HG02852 (cell line): ENCODE data around the gene IGF2R.
"Not testable (repeated sequence)": the region's sequence is repeated elsewhere in the genome, so short reads cannot be mapped to it uniquely, and the experiment has no call there.

Experiments used
- ATAC-seq: cut with Tn5 transposase; IDR thresholded peaks from one replicate; pipeline ENCODE4 v1.9.1; 2021; ENCODE audit warnings: mild to moderate bottlenecking, moderate library complexity; ENCODE audit not compliant: unreplicated experiment

The IGF2R gene

GRCh38 chr6:160116411-160116810 is 147.5 kb downstream of the IGF2R start:
- ATAC-seq = no peak

- ATAC-seq = no peak
Observed at GRCh38 chr6:160117137-160117536, 148.3 kb downstream of the IGF2R start.

GRCh38 chr6:160118620-160119229 is 149.8 kb downstream of the IGF2R start:
- no peak for ATAC-seq

- no peak for ATAC-seq
Observed at GRCh38 chr6:160120087-160120486, 151.2 kb downstream of the IGF2R start.

GRCh38 chr6:160121558-160121957 is 152.7 kb downstream of the IGF2R start, which contains the start of gene SLC22A1:
Gene SLC22A1 (plus strand): TSS chr6:160121815. CDS start chr6:160121936, 121 bp downstream.
- ATAC-seq = no peak

GRCh38 chr6:160121981-160122380 is 153.1 kb downstream of the IGF2R start:
- ATAC-seq = no peak

GRCh38 chr6:160122744-160123143 is 153.9 kb downstream of the IGF2R start:
- ATAC-seq = no peak

DNA sequence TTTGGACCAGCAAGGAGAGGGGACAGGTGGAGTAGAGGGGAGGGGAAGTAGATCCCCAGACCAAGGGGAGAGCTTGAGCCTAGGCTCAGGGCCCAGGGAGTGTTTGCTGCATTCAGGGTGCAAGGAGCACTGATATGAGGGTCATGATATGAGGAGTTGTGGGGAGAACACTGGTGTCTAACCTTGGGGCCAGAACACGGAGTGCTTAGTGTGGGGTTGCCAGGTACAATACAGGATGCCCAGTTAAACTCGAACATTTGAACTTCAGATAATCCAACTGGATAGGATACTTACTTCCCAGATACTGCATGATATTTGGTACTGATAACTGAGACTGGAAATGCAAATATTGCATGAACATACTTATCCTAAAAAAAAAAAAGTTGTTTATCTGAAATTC is 155.1 kb downstream of the IGF2R start:
- ATAC-seq = no peak

DNA sequence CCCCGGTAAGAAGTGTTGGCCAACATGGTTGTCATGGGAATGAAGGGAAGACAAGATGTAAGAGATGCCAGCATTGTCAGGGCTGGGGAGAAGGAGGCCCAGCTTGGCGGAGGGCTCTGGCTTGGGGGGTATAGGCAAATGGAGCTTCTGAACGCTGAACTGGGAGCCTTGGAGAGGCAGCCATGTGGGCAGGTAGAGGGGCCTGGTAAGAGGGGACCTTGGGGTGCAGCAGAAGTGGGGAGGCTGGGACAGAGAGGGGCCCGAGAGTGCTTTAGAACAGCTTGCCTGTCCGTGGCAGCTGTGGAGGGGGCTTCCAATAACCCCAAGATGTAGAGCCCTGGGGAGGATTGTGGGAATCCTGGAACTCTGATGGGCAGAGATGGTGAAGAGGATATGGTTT is 155.7 kb downstream of the IGF2R start:
- ATAC-seq = no peak

- ATAC-seq = not testable (repeated sequence)
Observed at GRCh38 chr6:160125105-160125504, 156.2 kb downstream of the IGF2R start.

GRCh38 chr6:160127270-160128124 is 158.6 kb downstream of the IGF2R start:
- ATAC-seq = no peak

- no peak for ATAC-seq
Observed at GRCh38 chr6:160128125-160128683, 159.3 kb downstream of the IGF2R start.

GRCh38 chr6:160128879-160129516 is 160.1 kb downstream of the IGF2R start:
- no peak for ATAC-seq

DNA sequence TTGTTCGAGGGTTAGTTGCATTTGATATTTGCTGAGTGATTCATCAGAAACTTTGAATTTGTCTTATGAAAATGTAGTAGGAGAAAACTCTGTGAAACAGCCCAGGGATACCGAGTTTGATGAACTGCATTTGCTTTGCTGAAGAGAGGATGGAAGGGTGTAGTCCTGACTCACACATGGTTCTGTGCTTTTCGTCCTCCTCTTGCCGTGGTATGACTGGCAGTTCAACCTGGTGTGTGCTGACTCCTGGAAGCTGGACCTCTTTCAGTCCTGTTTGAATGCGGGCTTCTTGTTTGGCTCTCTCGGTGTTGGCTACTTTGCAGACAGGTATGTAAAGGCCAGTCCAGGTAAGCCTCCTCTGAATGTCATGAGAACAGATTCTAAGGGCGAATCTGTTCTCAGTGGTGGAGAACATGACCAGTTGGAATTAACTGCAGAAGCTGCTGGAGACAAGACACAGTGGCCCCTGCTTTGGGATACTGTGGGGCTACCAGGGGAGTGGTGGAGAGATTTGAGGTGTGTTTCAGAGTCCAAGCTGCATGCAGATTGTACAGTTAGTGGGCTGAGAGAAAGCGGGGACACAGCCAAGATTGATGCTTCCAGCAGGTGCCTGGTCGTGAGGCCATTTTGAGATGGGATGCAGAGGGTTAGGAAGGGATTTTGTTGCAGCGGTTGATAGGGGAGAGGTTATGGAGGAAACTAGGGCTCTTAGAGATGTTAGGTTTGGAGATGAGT is 161.2 kb downstream of the IGF2R start:
- ATAC-seq = no peak

- ATAC-seq = no peak
Observed at GRCh38 chr6:160130729-160131484, 162.0 kb downstream of the IGF2R start.

GRCh38 chr6:160131636-160132296 is 162.9 kb downstream of the IGF2R start:
- ATAC-seq = no peak

GRCh38 chr6:160132297-160132637 is 163.4 kb downstream of the IGF2R start:
- no peak for ATAC-seq

- ATAC-seq = no peak
Observed at GRCh38 chr6:160132776-160133338, 164.0 kb downstream of the IGF2R start.
